SU-DHL-6 (cell line): ENCODE results near the gene GAPDHS.

Experiments used
- H2AFZ ChIP-seq: fragments of 200-600 bp; sonication (generic); 2 replicates; pipeline ENCODE4 v1.6.1; 2014; ENCODE audit warnings: low read depth, mild to moderate bottlenecking, moderate library complexity, mixed read lengths, antibody characterized with exemption, low read length; ENCODE audit not compliant: severe bottlenecking
- H3F3A ChIP-seq: fragments of 200-600 bp; shearing (Covaris generic); 2 replicates; pipeline ENCODE4 v1.6.0; 2016; ENCODE audit warnings: antibody characterized with exemption, mild to moderate bottlenecking; ENCODE audit not compliant: insufficient read depth
- H3K27ac ChIP-seq: fragments of 200-600 bp; sonication (generic); 2 replicates; pipeline ENCODE4 v1.5.1; 2016; ENCODE audit warnings: low read depth, mild to moderate bottlenecking, low read length, moderate library complexity, mixed read lengths
- H3K27me3 ChIP-seq: fragments of 200-600 bp; sonication (generic), shearing (Covaris generic); 2 replicates; pipeline ENCODE4 v1.6.0; 2014; ENCODE audit warnings: mild to moderate bottlenecking, low read length
- H3K36me3 ChIP-seq: fragments of 200-600 bp; sonication (generic); 2 replicates; pipeline ENCODE4 v1.6.1; 2014; ENCODE audit warnings: mild to moderate bottlenecking, low read length, mixed read lengths
- H3K4me2 ChIP-seq: fragments of 300-600, 200-600 bp; shearing (Covaris generic), sonication (generic); 2 replicates; pipeline ENCODE4 v1.6.0; 2014; ENCODE audit warnings: low read length, low read depth, mild to moderate bottlenecking; ENCODE audit not compliant: poor library complexity, severe bottlenecking
- H3K4me3 ChIP-seq: fragments of 200-600 bp; sonication (generic); 2 replicates; pipeline ENCODE4 v1.5.1; 2014; ENCODE audit warnings: antibody characterized with exemption, low read length, mild to moderate bottlenecking, mixed read lengths; ENCODE audit not compliant: insufficient read depth, poor library complexity, severe bottlenecking
- H3K79me2 ChIP-seq: fragments of 200-600 bp; sonication (generic); 2 replicates; pipeline ENCODE4 v1.6.1; 2014; ENCODE audit warnings: mild to moderate bottlenecking, low read length, moderate library complexity; ENCODE audit not compliant: insufficient read depth
- H3K9ac ChIP-seq: fragments of 200-600 bp; sonication (generic); 2 replicates; pipeline ENCODE4 v1.7.0; 2014; ENCODE audit warnings: mild to moderate bottlenecking, low read length
- H3K9me2 ChIP-seq: fragments of 200-600 bp; sonication (generic); replicated peaks from 2 replicates; pipeline ENCODE4 v1.6.1; 2014; ENCODE audit warnings: low read length; ENCODE audit not compliant: insufficient read depth
- H3K9me3 ChIP-seq: fragments of 200-600 bp; sonication (generic); 2 replicates; pipeline ENCODE4 v1.6.1; 2014; ENCODE audit warnings: low read length, mixed read lengths; ENCODE audit not compliant: insufficient read depth
- H4K20me1 ChIP-seq: fragments of 200-600 bp; sonication (generic); 2 replicates; pipeline ENCODE4 v1.6.1; 2014; ENCODE audit warnings: low read depth, mild to moderate bottlenecking, antibody characterized with exemption, low read length, moderate library complexity, mixed read lengths
- EZH2phosphoT487 ChIP-seq: fragments of 200-600 bp; sonication (generic), shearing (Covaris generic); conservative IDR thresholded peaks from 2 replicates; pipeline ENCODE4 v1.6.1; 2018; ENCODE audit warnings: mild to moderate bottlenecking, antibody characterized with exemption, low read length, moderate library complexity, mixed read lengths
- TF ChIP-seq, protein P1 (sequence below): fragments of 200-600 bp; sonication (generic); IDR thresholded peaks from one replicate; pipeline ENCODE4 v1.5.1; 2017; ENCODE audit warnings: antibody characterized with exemption, mild to moderate bottlenecking, low read length, moderate library complexity; ENCODE audit not compliant: insufficient read depth, poor library complexity, severe bottlenecking

Gene GAPDHS

DNA sequence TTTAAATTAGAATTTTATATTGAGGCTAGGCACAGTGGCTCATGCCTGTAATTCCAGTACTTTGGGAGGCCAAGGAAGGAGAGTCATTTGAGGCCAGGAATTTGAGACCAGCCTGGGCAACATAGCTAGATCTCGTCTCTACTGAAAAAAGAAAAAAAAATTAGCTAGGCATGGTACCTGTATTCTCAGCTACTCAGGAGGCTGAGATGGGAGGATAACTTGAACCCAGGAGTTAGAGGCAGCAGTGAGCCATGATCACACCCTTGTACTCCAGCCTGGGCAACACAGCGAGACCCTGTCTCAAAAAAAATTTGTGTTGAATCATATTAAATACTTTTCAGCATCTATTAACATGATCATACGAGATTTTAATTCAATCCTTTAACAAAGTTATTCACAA, 57.6 kb downstream of the GAPDHS start:
- H3K9me2 ChIP-seq, result no peaks in the 10 kb centered on the region

DNA sequence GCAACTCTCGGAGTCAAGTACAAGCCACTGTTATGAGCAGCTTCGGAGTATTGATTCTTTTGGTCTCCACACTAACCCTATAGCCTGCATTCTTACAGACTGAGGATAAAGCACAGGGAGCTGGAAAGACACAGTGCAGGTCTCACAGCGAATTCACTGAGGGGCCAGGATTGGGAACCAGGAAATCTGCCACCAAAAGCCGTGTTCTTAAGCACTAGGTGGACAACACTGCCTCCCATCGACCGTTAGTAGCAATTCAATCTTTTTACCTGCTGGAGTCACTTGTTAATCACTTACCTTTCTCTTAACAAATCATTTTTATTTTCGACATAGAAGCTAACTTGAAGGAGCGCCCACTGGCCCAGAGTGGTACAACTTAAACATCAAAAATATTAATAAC, 59.0 kb downstream of the GAPDHS start:
- no peaks in the 10 kb centered on the region for H4K20me1 ChIP-seq
- H2AFZ ChIP-seq, result no peak overlapping the region
- no peaks in the 10 kb centered on the region for H3K79me2 ChIP-seq
- no peaks in the 10 kb centered on the region for H3F3A ChIP-seq
- no peaks in the 10 kb centered on the region for H3K27me3 ChIP-seq
- no peak overlapping the region for H3K4me3 ChIP-seq
- H3K4me2 ChIP-seq, result no peak overlapping the region
- H3K36me3 ChIP-seq, result no peaks in the 10 kb centered on the region
- H3K9me3 ChIP-seq, result no peaks in the 10 kb centered on the region
- no peak for TF ChIP-seq EZH2phosphoT487
- TF ChIP-seq, protein P1, sequence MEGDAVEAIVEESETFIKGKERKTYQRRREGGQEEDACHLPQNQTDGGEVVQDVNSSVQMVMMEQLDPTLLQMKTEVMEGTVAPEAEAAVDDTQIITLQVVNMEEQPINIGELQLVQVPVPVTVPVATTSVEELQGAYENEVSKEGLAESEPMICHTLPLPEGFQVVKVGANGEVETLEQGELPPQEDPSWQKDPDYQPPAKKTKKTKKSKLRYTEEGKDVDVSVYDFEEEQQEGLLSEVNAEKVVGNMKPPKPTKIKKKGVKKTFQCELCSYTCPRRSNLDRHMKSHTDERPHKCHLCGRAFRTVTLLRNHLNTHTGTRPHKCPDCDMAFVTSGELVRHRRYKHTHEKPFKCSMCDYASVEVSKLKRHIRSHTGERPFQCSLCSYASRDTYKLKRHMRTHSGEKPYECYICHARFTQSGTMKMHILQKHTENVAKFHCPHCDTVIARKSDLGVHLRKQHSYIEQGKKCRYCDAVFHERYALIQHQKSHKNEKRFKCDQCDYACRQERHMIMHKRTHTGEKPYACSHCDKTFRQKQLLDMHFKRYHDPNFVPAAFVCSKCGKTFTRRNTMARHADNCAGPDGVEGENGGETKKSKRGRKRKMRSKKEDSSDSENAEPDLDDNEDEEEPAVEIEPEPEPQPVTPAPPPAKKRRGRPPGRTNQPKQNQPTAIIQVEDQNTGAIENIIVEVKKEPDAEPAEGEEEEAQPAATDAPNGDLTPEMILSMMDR, result peak; percentile 49
- H3K9ac ChIP-seq, result no peak overlapping the region
- no peak overlapping the region for H3K27ac ChIP-seq
- no peaks in the 10 kb centered on the region for H3K9me2 ChIP-seq

More for the DNA sequence above, 57.6 kb downstream of the GAPDHS start:
- Histone ChIP-seq H3K36me3 (no peaks in the 10 kb centered on the region), H3K79me2 (no peaks in the 10 kb centered on the region), H2AFZ (no peak overlapping the region), H3F3A (no peaks in the 10 kb centered on the region), H3K9me3 (no peaks in the 10 kb centered on the region), H3K4me2 (no peak overlapping the region), H4K20me1 (no peaks in the 10 kb centered on the region), H3K27ac (no peak overlapping the region), H3K9ac (no peak overlapping the region), H3K27me3 (no peaks in the 10 kb centered on the region), H3K4me3 (no peak overlapping the region)
- TF ChIP-seq, protein P1, result no peak
- no peak for TF ChIP-seq EZH2phosphoT487
